Panc1 (cell line): ENCODE measurements around the gene RSAD2. TPM values are rescaled to one million over a fixed set of nuclear protein-coding genes. Genes with fewer than 3 reads are reported as not detected.

ENCODE experiments used
- ATAC-seq: fragments of 200-7000 bp; cut with Tn5 transposase; 2 replicates; pipeline ENCODE4 v1.9.1; 2020; ENCODE audit warnings: mild to moderate bottlenecking, moderate library complexity
- BruUV-seq: library from RNA; stranded (reverse); fragments of 400-500 nt; replicated peaks from 2 replicates; lab custom pipeline; 2021; lab: Mats Ljungman, UMichigan
- CTCF ChIA-PET: fragments of 300-600 bp; sonication (Branson Sonifier 250); formaldehyde crosslinking; loops from one replicate; lab custom pipeline; 2022; ENCODE audit warnings: antibody characterized with exemption; lab: Charles Lee
- POLR2A ChIA-PET: fragments of 300-600 bp; sonication (Branson Sonifier 250); formaldehyde crosslinking; loops from one replicate; lab custom pipeline; 2022; ENCODE audit warnings: antibody characterized with exemption; lab: Charles Lee
- DNase-seq: peaks from one replicate; pipeline ENCODE4 v3.0.0-alpha.2; 2010; ENCODE audit warnings: low read depth, low spot score
- H3K27ac ChIP-seq: 2 replicates; pipeline ENCODE4 v1.5.1; 2011; ENCODE audit warnings: mild to moderate bottlenecking, low read length, inconsistent platforms
- H3K27me3 ChIP-seq: fragments of 200-500 bp; sonication (Bioruptor generic); 2 replicates; pipeline ENCODE4 v1.6.0; 2014; ENCODE audit warnings: low read length, inconsistent platforms; ENCODE audit not compliant: control insufficient read depth, insufficient read depth
- H3K36me3 ChIP-seq: fragments of 200-500 bp; sonication (Bioruptor generic); 2 replicates; pipeline ENCODE4 v1.5.1; 2014; ENCODE audit warnings: inconsistent platforms, mild to moderate bottlenecking, low read length, moderate library complexity; ENCODE audit not compliant: control insufficient read depth, insufficient read depth
- H3K4me1 ChIP-seq: 2 replicates; pipeline ENCODE4 v1.5.1; 2011; ENCODE audit warnings: inconsistent platforms, mild to moderate bottlenecking, low read length, moderate library complexity; ENCODE audit not compliant: control insufficient read depth, insufficient read depth
- H3K4me3 ChIP-seq, 2 experiments: 2 replicates each; pipeline ENCODE4 v1.5.1; 2011 to 2012; ENCODE audit warnings: low read depth in 2 of 2, low read length in 2 of 2, mild to moderate bottlenecking in 2 of 2, inconsistent platforms in 1 of 2, moderate library complexity in 1 of 2
- H3K9me3 ChIP-seq: fragments of 200-500 bp; sonication (Bioruptor generic); 2 replicates; pipeline ENCODE4 v1.5.1; 2014; ENCODE audit warnings: low read depth, mild to moderate bottlenecking, inconsistent platforms, low read length, moderate library complexity; ENCODE audit not compliant: control insufficient read depth, insufficient read depth
- CTCF ChIP-seq: fragments of 450-650 bp; IDR thresholded peaks from 2 replicates; pipeline ENCODE4 v1.5.1; 2017; ENCODE audit warnings: mild to moderate bottlenecking
- POLR2AphosphoS5 ChIP-seq: IDR thresholded peaks from 2 replicates; pipeline ENCODE4 v1.6.1; 2012; ENCODE audit warnings: mild to moderate bottlenecking, low read depth, low read length, moderate library complexity
- REST ChIP-seq, 2 experiments: IDR thresholded peaks; 2 replicates each; pipeline ENCODE4 v1.6.1; 2011 to 2012; ENCODE audit warnings: low read depth in 2 of 2, control low read depth in 1 of 2, low read length in 1 of 2, mild to moderate bottlenecking in 1 of 2, moderate library complexity in 1 of 2; ENCODE audit not compliant: insufficient read depth in 1 of 2
- SIN3A ChIP-seq: IDR thresholded peaks from 2 replicates; pipeline ENCODE4 v1.6.1; 2012; ENCODE audit warnings: low read depth, mild to moderate bottlenecking, low read length, moderate library complexity, borderline replicate concordance; ENCODE audit not compliant: insufficient read depth
- TCF7L2 ChIP-seq: IDR thresholded peaks from 2 replicates; pipeline ENCODE4 v1.6.1; 2011; ENCODE audit warnings: mild to moderate bottlenecking, low read depth, low read length, inconsistent platforms
- in situ Hi-C: cut with HindIII; loops from 2 replicates; pipeline ENCODE4 v1.10.0; 2016; ENCODE audit warnings: low sequenced_read_pairs, low pct_unique_long_range_greater_than_20kb
- intact Hi-C: fragments of 100-400 bp; cut with micrococcal nuclease; formaldehyde crosslinking; loops from one replicate; pipeline ENCODE4 v1.10.0; 2022; ENCODE audit not compliant: unreplicated experiment
- total RNA-seq: library from RNA; stranded (reverse); gene quantifications from one replicate; pipeline ENCODE4 v1.2.1, GENCODE V29; 2021; ENCODE audit not compliant: unreplicated experiment

The RSAD2 gene
- total RNA-seq, 1 experiment from 2014 or later: 0.44 TPM

- ChIA-PET POLR2A (no interaction called here), CTCF (no interaction called here)
- intact Hi-C loops: no loop called here
- no peak for TF ChIP-seq REST (IDR thresholded peaks at IDR 0.05; ENCODE audit: insufficient read depth in 1 of 2, low read depth in 2 of 2, low read length in 1 of 2)
- no peak for TF ChIP-seq SIN3A
- no peak for TF ChIP-seq TCF7L2
- TF ChIP-seq CTCF: no peak
- TF ChIP-seq POLR2AphosphoS5: no peak
- H3K36me3 ChIP-seq: no peaks in the 10 kb centered on the region
- no TSS peak for BruUV-seq
- H3K27ac ChIP-seq: no peak overlapping the region
- in situ Hi-C loops: no loop called here
- H3K4me3 ChIP-seq: no peak overlapping the region
- no peaks in the 10 kb centered on the region for H3K27me3 ChIP-seq
- ATAC-seq (no peak), DNase-seq (peak; percentile 63)
- no peaks in the 10 kb centered on the region for H3K9me3 ChIP-seq
- H3K4me1 ChIP-seq: no peaks in the 10 kb centered on the region; the same call in 1 of the 2 replicates
Measured at GRCh38 chr2:6914828-6915227, 37.3 kb downstream of the RSAD2 start.

DNA sequence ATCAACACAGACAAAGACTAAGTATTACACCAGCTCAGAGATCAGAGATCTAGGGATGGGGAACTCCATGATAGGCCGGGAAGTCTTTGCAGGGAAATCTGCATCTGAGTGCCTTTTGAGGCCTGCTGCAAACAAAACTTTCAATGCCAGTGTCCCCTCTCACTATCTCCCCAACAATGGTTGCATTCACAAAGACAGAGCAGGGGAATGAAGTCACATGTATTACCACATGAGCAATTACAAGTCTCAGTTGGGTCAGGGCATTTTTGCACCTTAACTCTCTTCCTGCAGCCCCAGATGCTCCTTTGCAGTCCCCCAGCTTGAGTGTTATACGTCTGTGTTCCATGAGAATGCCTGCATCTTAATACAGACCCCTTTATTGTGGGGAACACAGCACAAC, 37.8 kb downstream of the RSAD2 start:
- intact Hi-C loops: no loop called here
- CTCF ChIA-PET: interaction anchor here (1.3 kb wide), 1 partner anchor 38 kb away, joined by 3 read pairs; the partner anchor contains the start of gene RSAD2
- no TSS peak for BruUV-seq
- H3K36me3 ChIP-seq: no peaks in the 10 kb centered on the region
- ATAC-seq: no peak
- TF ChIP-seq CTCF (no peak), REST (IDR thresholded peaks at IDR 0.05; ENCODE audit: insufficient read depth in 1 of 2, low read depth in 2 of 2, low read length in 1 of 2) (no peak), SIN3A (no peak), POLR2AphosphoS5 (no peak), TCF7L2 (no peak)
- POLR2A ChIA-PET: no interaction called here
- H3K27ac ChIP-seq: no peak overlapping the region
- no peak overlapping the region for H3K4me3 ChIP-seq
- in situ Hi-C loops: no loop called here
- H3K9me3 ChIP-seq: no peaks in the 10 kb centered on the region
- no peak for DNase-seq
- no peaks in the 10 kb centered on the region; the same call in 1 of the 2 replicates for H3K4me1 ChIP-seq
- no peaks in the 10 kb centered on the region for H3K27me3 ChIP-seq
